Measurements from ENCODE around the gene AP4M1.

Gene AP4M1

GRCh38 chr7:100088095-100088620 is 13.3 kb upstream of the AP4M1 start:
- H3K9me2 ChIP-seq (ENCODE audit: low read depth, low read length) = no peaks in the 10 kb centered on the region
- H4K20me1 ChIP-seq (ENCODE audit: insufficient read depth, low read length) = no peaks in the 10 kb centered on the region
- H3K4me1 ChIP-seq (ENCODE audit: insufficient read depth, low read length, severe bottlenecking) = peaks cover 22% of the 10 kb centered on the region
- peak overlapping the region; percentile 65 for H3K27ac ChIP-seq (ENCODE audit: low read depth, low read length, poor library complexity, severe bottlenecking)
- peaks cover 30% of the 10 kb centered on the region for H3K36me3 ChIP-seq (ENCODE audit: insufficient read depth, low read length)
- peak overlapping the region; percentile 36; the same call in 1 of the 2 replicates for H2AFZ ChIP-seq (ENCODE audit: low read length)
- no peaks in the 10 kb centered on the region for H3K9me3 ChIP-seq (ENCODE audit: low read length)
- H3F3A ChIP-seq (ENCODE audit: insufficient read depth, low read length) = peaks cover 24% of the 10 kb centered on the region
- peak overlapping the region; percentile 92 for H3K4me2 ChIP-seq (ENCODE audit: low read length)
- peak overlapping the region; percentile 88 for H3K9ac ChIP-seq (ENCODE audit: low read length)
- no peak for TF ChIP-seq EZH2 (IDR thresholded peaks at IDR 0.05; ENCODE audit: borderline replicate concordance, low read length)
- TF ChIP-seq, protein P1, sequence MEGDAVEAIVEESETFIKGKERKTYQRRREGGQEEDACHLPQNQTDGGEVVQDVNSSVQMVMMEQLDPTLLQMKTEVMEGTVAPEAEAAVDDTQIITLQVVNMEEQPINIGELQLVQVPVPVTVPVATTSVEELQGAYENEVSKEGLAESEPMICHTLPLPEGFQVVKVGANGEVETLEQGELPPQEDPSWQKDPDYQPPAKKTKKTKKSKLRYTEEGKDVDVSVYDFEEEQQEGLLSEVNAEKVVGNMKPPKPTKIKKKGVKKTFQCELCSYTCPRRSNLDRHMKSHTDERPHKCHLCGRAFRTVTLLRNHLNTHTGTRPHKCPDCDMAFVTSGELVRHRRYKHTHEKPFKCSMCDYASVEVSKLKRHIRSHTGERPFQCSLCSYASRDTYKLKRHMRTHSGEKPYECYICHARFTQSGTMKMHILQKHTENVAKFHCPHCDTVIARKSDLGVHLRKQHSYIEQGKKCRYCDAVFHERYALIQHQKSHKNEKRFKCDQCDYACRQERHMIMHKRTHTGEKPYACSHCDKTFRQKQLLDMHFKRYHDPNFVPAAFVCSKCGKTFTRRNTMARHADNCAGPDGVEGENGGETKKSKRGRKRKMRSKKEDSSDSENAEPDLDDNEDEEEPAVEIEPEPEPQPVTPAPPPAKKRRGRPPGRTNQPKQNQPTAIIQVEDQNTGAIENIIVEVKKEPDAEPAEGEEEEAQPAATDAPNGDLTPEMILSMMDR (IDR thresholded peaks at IDR 0.05; ENCODE audit: low read length) = no peak
- no peaks in the 10 kb centered on the region for H3K79me2 ChIP-seq (ENCODE audit: insufficient read depth, low read length)
- peak overlapping the region; percentile 76 for H3K4me3 ChIP-seq (ENCODE audit: low read depth, low read length, poor library complexity, severe bottlenecking)
- no peaks in the 10 kb centered on the region for H3K27me3 ChIP-seq (ENCODE audit: insufficient read depth, low read length)

DNA sequence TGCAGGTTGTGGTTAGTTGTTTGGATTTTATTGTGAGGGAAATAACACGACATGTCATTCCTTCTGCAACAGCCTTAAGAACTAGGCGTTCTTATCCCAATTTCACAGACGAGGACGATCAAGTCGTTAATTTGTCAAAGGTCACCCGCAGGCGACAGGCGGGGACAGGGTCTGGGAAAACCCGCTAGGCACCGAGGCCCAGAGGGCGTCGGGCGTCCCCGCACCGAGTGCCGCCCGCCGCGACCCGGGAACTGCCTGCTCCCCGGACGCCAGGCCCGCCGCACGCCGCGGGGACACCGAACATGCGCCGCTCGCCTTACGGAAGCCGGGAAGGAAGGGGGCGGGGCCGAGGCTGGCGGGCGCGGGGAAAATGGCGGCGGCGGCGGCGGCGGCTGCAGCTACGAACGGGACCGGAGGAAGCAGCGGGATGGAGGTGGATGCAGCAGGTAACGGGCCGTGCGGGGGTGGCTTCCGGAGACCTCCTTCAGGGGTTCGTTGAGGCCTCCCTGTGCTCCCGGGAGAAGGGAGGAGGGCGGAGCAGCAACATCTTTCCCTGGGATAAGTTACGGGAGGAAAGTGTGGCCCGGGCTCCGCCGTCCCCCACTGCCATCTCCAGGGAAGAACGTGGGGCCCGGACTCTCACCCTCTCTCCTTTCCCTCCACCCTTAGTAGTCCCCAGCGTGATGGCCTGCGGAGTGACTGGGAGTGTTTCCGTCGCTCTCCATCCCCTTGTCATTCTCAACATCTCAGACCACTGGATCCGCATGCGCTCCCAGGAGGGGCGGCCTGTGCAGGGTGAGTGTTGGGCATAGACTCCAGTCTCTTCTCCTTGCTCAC is 12.6 kb upstream of the AP4M1 start, which contains the start of gene COPS6:
COPS6 (plus strand) TSS at position 349 of the 837 bp plus-strand sequence; CDS start at position 371, 22 bp downstream.
- Histone ChIP-seq H3K4me2 (ENCODE audit: low read length) (peak within 1 kb of the TSS; percentile 92), H3F3A (ENCODE audit: insufficient read depth, low read length) (peaks cover 22% of the 10 kb centered on the region), H4K20me1 (ENCODE audit: insufficient read depth, low read length) (no peaks in the 10 kb centered on the region), H3K79me2 (ENCODE audit: insufficient read depth, low read length) (no peaks in the 10 kb centered on the region), H3K9ac (ENCODE audit: low read length) (peak within 1 kb of the TSS; percentile 88), H3K4me1 (ENCODE audit: insufficient read depth, low read length, severe bottlenecking) (peaks cover 22% of the 10 kb centered on the region), H3K9me2 (ENCODE audit: low read depth, low read length) (no peaks in the 10 kb centered on the region), H3K9me3 (ENCODE audit: low read length) (no peaks in the 10 kb centered on the region), H3K4me3 (ENCODE audit: low read depth, low read length, poor library complexity, severe bottlenecking) (peak within 1 kb of the TSS; percentile 76), H2AFZ (ENCODE audit: low read length) (peak within 1 kb of the TSS; percentile 36; the same call in 1 of the 2 replicates), H3K27me3 (ENCODE audit: insufficient read depth, low read length) (no peaks in the 10 kb centered on the region), H3K27ac (ENCODE audit: low read depth, low read length, poor library complexity, severe bottlenecking) (peak within 1 kb of the TSS; percentile 65), H3K36me3 (ENCODE audit: insufficient read depth, low read length) (peaks cover 37% of the 10 kb centered on the region)
- TF ChIP-seq, protein P1 (IDR thresholded peaks at IDR 0.05; ENCODE audit: low read length) = no peak
- TF ChIP-seq EZH2 (IDR thresholded peaks at IDR 0.05; ENCODE audit: borderline replicate concordance, low read length) = no peak

DNA sequence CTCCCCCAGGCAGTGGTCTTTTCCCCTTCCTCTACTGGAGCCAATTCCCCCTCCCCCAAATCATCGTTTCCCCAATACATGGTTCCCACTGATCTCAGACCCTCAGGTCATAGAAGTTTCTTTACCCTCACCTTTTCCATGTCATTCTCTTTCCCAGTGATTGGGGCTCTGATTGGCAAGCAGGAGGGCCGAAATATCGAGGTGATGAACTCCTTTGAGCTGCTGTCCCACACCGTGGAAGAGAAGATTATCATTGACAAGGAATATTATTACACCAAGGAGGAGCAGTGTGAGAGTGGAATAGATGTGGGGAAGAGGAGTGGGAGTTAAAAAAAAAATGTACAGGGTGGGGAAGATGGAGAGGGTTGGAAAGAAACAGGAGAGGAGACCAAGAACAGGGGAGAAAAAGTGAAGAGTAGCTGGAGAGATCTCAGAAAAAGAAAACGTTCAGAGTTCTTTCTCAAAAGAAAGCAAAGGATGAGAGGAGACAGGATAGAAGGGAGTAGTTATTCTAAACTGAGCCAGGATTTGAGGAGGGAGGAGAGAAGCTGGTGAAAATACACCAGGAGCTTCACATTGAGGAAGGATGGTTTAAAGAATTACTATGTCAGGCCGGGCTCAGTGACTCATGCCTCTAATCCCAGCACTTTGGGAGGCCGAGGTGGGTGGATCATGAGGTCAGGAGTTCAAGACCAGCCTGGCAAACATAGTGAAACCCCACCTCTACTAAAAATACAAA is 11.8 kb upstream of the AP4M1 start:
- Histone ChIP-seq H3K4me1 (ENCODE audit: insufficient read depth, low read length, severe bottlenecking) (peaks cover 22% of the 10 kb centered on the region), H3F3A (ENCODE audit: insufficient read depth, low read length) (peaks cover 26% of the 10 kb centered on the region), H3K79me2 (ENCODE audit: insufficient read depth, low read length) (no peaks in the 10 kb centered on the region), H3K4me2 (ENCODE audit: low read length) (peak overlapping the region; percentile 92), H3K9ac (ENCODE audit: low read length) (peak overlapping the region; percentile 88), H3K4me3 (ENCODE audit: low read depth, low read length, poor library complexity, severe bottlenecking) (peak overlapping the region; percentile 76), H2AFZ (ENCODE audit: low read length) (no peak overlapping the region), H3K9me2 (ENCODE audit: low read depth, low read length) (no peaks in the 10 kb centered on the region), H4K20me1 (ENCODE audit: insufficient read depth, low read length) (no peaks in the 10 kb centered on the region), H3K36me3 (ENCODE audit: insufficient read depth, low read length) (peaks cover 45% of the 10 kb centered on the region), H3K27ac (ENCODE audit: low read depth, low read length, poor library complexity, severe bottlenecking) (peak overlapping the region; percentile 65), H3K27me3 (ENCODE audit: insufficient read depth, low read length) (no peaks in the 10 kb centered on the region), H3K9me3 (ENCODE audit: low read length) (no peaks in the 10 kb centered on the region)
- TF ChIP-seq EZH2 (IDR thresholded peaks at IDR 0.05; ENCODE audit: borderline replicate concordance, low read length) = no peak
- TF ChIP-seq, protein P1 (IDR thresholded peaks at IDR 0.05; ENCODE audit: low read length) = no peak
